Activated CD8-positive, alpha-beta memory T cell treated with anti-CD3 and anti-CD28 coated beads, Interleukin-2, amount 50 U/mL, for 48 hours (primary cell): ENCODE measurements around the gene SLC22A7.
"Not testable (repeated sequence)": the region's sequence is repeated elsewhere in the genome, so short reads cannot be mapped to it uniquely, and the experiment has no call there.

Source experiments
- DNase-seq: peaks from one replicate; pipeline ENCODE4 v3.0.0-alpha.2; 2020

SLC22A7 gene

GRCh38 chr6:43303006-43303405, 4.9 kb downstream of the SLC22A7 start:
- not testable (repeated sequence) for DNase-seq

- DNase-seq = no peak
These were observed 5.8 kb downstream of the SLC22A7 start for GRCh38 chr6:43303751-43304331.

- DNase-seq = no peak
These were observed 6.3 kb downstream of the SLC22A7 start for GRCh38 chr6:43304361-43304760.

- no peak for DNase-seq
These were observed 6.8 kb downstream of the SLC22A7 start for GRCh38 chr6:43304882-43305281.

GRCh38 chr6:43306086-43306485, 8.0 kb downstream of the SLC22A7 start:
- DNase-seq = peak; percentile 23

- DNase-seq = no peak
These were observed 9.5 kb downstream of the SLC22A7 start for GRCh38 chr6:43307451-43308100.

GRCh38 chr6:43308101-43308989, 10.3 kb downstream of the SLC22A7 start, which contains the start of gene CRIP3:
Gene CRIP3, minus strand, starts transcription at chr6:43308826. Its CDS starts 34 bp downstream, at chr6:43308792.
- peak; percentile 75 for DNase-seq

GRCh38 chr6:43308990-43309477, 11.0 kb downstream of the SLC22A7 start:
- DNase-seq = peak; percentile 52

- no peak for DNase-seq
These were observed 12.1 kb downstream of the SLC22A7 start for GRCh38 chr6:43310134-43310533.

- DNase-seq = no peak
These were observed 12.6 kb downstream of the SLC22A7 start for GRCh38 chr6:43310624-43311023.

GRCh38 chr6:43311666-43312065, 13.6 kb downstream of the SLC22A7 start:
- DNase-seq = no peak

- DNase-seq = no peak
These were observed 15.8 kb downstream of the SLC22A7 start for GRCh38 chr6:43313813-43314212.

GRCh38 chr6:43318011-43318410, 20.0 kb downstream of the SLC22A7 start:
- DNase-seq = no peak

GRCh38 chr6:43325876-43326275, 27.8 kb downstream of the SLC22A7 start:
- no peak for DNase-seq

- DNase-seq = no peak
These were observed 30.5 kb downstream of the SLC22A7 start for GRCh38 chr6:43328528-43328927.

- DNase-seq = no peak
These were observed 33.4 kb downstream of the SLC22A7 start for GRCh38 chr6:43331470-43331869.

- no peak for DNase-seq
These were observed 33.8 kb downstream of the SLC22A7 start for GRCh38 chr6:43331891-43332290.

GRCh38 chr6:43334466-43335095, 36.5 kb downstream of the SLC22A7 start:
- no peak for DNase-seq

- DNase-seq = no peak
These were observed 37.4 kb downstream of the SLC22A7 start for GRCh38 chr6:43335469-43335868.

GRCh38 chr6:43336382-43336781, 38.3 kb downstream of the SLC22A7 start:
- no peak for DNase-seq

GRCh38 chr6:43338243-43338642, 40.2 kb downstream of the SLC22A7 start:
- no peak for DNase-seq

GRCh38 chr6:43339168-43339567, 41.1 kb downstream of the SLC22A7 start:
- no peak for DNase-seq

- DNase-seq = not testable (repeated sequence)
These were observed 48.2 kb downstream of the SLC22A7 start for GRCh38 chr6:43346243-43346642.
